GM12878 (cell line): ENCODE data around the gene SLC25A45. TPM values are rescaled to one million over a fixed set of nuclear protein-coding genes. Genes with fewer than 3 reads are reported as not detected.

Experiments
- BACH1 ChIP-seq: fragments of 450-650 bp; IDR thresholded peaks from 2 replicates; pipeline ENCODE4 v1.6.1; 2017; ENCODE audit warnings: mild to moderate bottlenecking, borderline replicate concordance
- CREB1 ChIP-seq: IDR thresholded peaks from 2 replicates; pipeline ENCODE4 v1.6.1; 2012; ENCODE audit warnings: low read depth, mild to moderate bottlenecking, inconsistent platforms
- CTCF ChIP-seq, 3 experiments: IDR thresholded peaks in 2 of 3; conservative IDR thresholded peaks in 1 of 3; 2 replicates each; pipeline ENCODE4 v1.5.1; 2011; ENCODE audit warnings: low read depth in 3 of 3, low read length in 3 of 3, mild to moderate bottlenecking in 3 of 3, control low read depth in 2 of 3, moderate library complexity in 2 of 3, inconsistent platforms in 1 of 3, mixed read lengths in 1 of 3; ENCODE audit not compliant: control insufficient read depth in 2 of 3, insufficient read depth in 1 of 3; ENCODE audit errors: extremely low read depth in 1 of 3
- EGR1 ChIP-seq, 2 experiments: IDR thresholded peaks; 1 replicate in 1 of 2; 2 replicates in 1 of 2; pipeline ENCODE4 v1.6.1; 2011 to 2012; ENCODE audit warnings: low read depth in 2 of 2, low read length in 2 of 2, borderline replicate concordance in 1 of 2, mild to moderate bottlenecking in 1 of 2, moderate library complexity in 1 of 2
- ETV6 ChIP-seq, 2 experiments: fragments of 450-650 bp in 1 of 2; IDR thresholded peaks in 1 of 2; conservative IDR thresholded peaks in 1 of 2; 2 replicates each; pipeline ENCODE4 v1.6.1; 2014; ENCODE audit warnings: antibody characterized with exemption in 1 of 2, borderline replicate concordance in 1 of 2, low read depth in 1 of 2, mild to moderate bottlenecking in 1 of 2, moderate library complexity in 1 of 2
- MTA3 ChIP-seq: IDR thresholded peaks from 2 replicates; pipeline ENCODE4 v1.6.1; 2012; ENCODE audit warnings: low read length, inconsistent platforms, borderline replicate concordance
- NBN ChIP-seq: fragments of 450-650 bp; IDR thresholded peaks from 2 replicates; pipeline ENCODE4 v1.6.1; 2016
- PBX3 ChIP-seq: IDR thresholded peaks from 2 replicates; pipeline ENCODE4 v1.6.1; 2011; ENCODE audit warnings: mild to moderate bottlenecking, low read depth, low read length, moderate library complexity; ENCODE audit not compliant: insufficient replicate concordance
- POLR2A ChIP-seq: IDR thresholded peaks from 2 replicates; pipeline ENCODE4 v1.6.1; 2011; ENCODE audit warnings: low read depth, mild to moderate bottlenecking, low read length
- RBBP5 ChIP-seq: fragments of 200-600 bp; sonication (generic); conservative IDR thresholded peaks from 2 replicates; pipeline ENCODE4 v1.6.1; 2016
- SIX5 ChIP-seq: IDR thresholded peaks from 2 replicates; pipeline ENCODE4 v1.6.1; 2011; ENCODE audit warnings: mild to moderate bottlenecking, low read depth, low read length, moderate library complexity; ENCODE audit not compliant: severe bottlenecking
- SP1 ChIP-seq: IDR thresholded peaks from one replicate; pipeline ENCODE4 v1.6.1; 2011; ENCODE audit warnings: low read depth, low read length
- SUPT20H ChIP-seq: IDR thresholded peaks from 2 replicates; pipeline ENCODE4 v1.6.1; 2011; ENCODE audit warnings: low read depth, mild to moderate bottlenecking, low read length, moderate library complexity, borderline replicate concordance; ENCODE audit not compliant: control insufficient read depth
- TCF3 ChIP-seq: IDR thresholded peaks from 2 replicates; pipeline ENCODE4 v1.6.1; 2012; ENCODE audit warnings: low read depth, mild to moderate bottlenecking, low read length, borderline replicate concordance; ENCODE audit not compliant: insufficient read depth
- USF1 ChIP-seq: IDR thresholded peaks from 2 replicates; pipeline ENCODE4 v1.6.1; 2011; ENCODE audit warnings: borderline replicate concordance, low read depth, mild to moderate bottlenecking, moderate library complexity, mixed read lengths, low read length; ENCODE audit not compliant: insufficient read depth; ENCODE audit errors: extremely low read length
- YBX1 ChIP-seq: fragments of 450-650 bp; IDR thresholded peaks from 2 replicates; pipeline ENCODE4 v1.6.1; 2016; ENCODE audit warnings: antibody characterized with exemption
- YY1 ChIP-seq: IDR thresholded peaks from 2 replicates; pipeline ENCODE4 v1.6.1; 2011; ENCODE audit warnings: low read depth, mild to moderate bottlenecking, low read length
- ZNF622 ChIP-seq: fragments of 450-650 bp; IDR thresholded peaks from 2 replicates; pipeline ENCODE4 v1.6.1; 2017; ENCODE audit warnings: mild to moderate bottlenecking, inconsistent platforms
- polyA plus RNA-seq, 11 experiments: library from polyadenylated mRNA; depleted of rRNA in 4 of 11; unstranded in 6 of 11; stranded (reverse) in 5 of 11; fragments of >200 nt; fragmentation: Nextera tagmentation in 4 of 11; fragmentation: Illumina TruSeq in 1 of 11; extraction: Ambion mirVana in 4 of 11; extraction: Trizol in 1 of 11; gene quantifications; 1 replicate in 1 of 11; 2 replicates in 10 of 11; pipeline versions ENCODE4 v1.2.1 to v1.2.3, GENCODE V29; 2011 to 2016; ENCODE audit warnings: inconsistent platforms in 2 of 11, missing spikeins in 2 of 11, low read depth in 1 of 11
- total RNA-seq, 4 experiments: library from RNA; depleted of rRNA in 3 of 4; stranded (reverse); fragments of >200 nt in 3 of 4; fragmentation: Illumina TruSeq in 1 of 4; extraction: Trizol in 1 of 4; gene quantifications; 2 replicates each; pipeline versions ENCODE4 v1.2.1 to v1.2.3, GENCODE V29; 2013 to 2021
- TF ChIP-seq, protein P1 (sequence below): fragments of 450-650 bp; IDR thresholded peaks from 2 replicates; pipeline ENCODE4 v1.6.1; 2016; ENCODE audit warnings: mild to moderate bottlenecking
- TF ChIP-seq, protein P2 (sequence below): fragments of 150-350 bp; IDR thresholded peaks from 2 replicates; pipeline ENCODE4 v1.6.1; 2016; ENCODE audit warnings: low read depth, low read length

Gene SLC25A45
- total and polyA plus RNA-seq, 10 of the 15 experiments (the other 5 are each of a cell fraction or from before 2014, with no cell fraction given): 4.1 to 35.2 (median 20.3) TPM

DNA sequence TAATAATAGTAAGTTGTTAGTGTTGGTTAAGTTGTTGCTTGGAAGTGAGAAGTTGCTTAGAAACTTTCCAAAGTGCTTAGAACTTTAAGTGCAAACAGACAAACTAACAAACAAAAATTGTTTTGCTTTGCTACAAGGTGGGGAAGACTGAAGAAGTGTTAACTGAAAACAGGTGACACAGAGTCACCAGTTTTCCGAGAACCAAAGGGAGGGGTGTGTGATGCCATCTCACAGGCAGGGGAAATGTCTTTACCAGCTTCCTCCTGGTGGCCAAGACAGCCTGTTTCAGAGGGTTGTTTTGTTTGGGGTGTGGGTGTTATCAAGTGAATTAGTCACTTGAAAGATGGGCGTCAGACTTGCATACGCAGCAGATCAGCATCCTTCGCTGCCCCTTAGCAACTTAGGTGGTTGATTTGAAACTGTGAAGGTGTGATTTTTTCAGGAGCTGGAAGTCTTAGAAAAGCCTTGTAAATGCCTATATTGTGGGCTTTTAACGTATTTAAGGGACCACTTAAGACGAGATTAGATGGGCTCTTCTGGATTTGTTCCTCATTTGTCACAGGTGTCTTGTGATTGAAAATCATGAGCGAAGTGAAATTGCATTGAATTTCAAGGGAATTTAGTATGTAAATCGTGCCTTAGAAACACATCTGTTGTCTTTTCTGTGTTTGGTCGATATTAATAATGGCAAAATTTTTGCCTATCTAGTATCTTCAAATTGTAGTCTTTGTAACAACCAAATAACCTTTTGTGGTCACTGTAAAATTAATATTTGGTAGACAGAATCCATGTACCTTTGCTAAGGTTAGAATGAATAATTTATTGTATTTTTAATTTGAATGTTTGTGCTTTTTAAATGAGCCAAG lies 42.9 kb upstream of the SLC25A45 start (continued):
- TF ChIP-seq, protein P1, sequence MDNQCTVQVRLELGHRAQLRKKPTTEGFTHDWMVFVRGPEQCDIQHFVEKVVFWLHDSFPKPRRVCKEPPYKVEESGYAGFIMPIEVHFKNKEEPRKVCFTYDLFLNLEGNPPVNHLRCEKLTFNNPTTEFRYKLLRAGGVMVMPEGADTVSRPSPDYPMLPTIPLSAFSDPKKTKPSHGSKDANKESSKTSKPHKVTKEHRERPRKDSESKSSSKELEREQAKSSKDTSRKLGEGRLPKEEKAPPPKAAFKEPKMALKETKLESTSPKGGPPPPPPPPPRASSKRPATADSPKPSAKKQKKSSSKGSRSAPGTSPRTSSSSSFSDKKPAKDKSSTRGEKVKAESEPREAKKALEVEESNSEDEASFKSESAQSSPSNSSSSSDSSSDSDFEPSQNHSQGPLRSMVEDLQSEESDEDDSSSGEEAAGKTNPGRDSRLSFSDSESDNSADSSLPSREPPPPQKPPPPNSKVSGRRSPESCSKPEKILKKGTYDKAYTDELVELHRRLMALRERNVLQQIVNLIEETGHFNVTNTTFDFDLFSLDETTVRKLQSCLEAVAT: peak; percentile 77
- TF ChIP-seq PBX3 (peak; percentile 51), NBN (no peak), CTCF (IDR thresholded peaks at IDR 0.05 in 2 of 3, conservative IDR thresholded peaks at IDR 0.05 in 1 of 3; ENCODE audit: control insufficient read depth in 2 of 3, extremely low read depth in 1 of 3, insufficient read depth in 1 of 3, low read depth in 3 of 3, low read length in 3 of 3) (peak in 1 of 3 experiments; percentile 10; a peak in 1 of 6 replicates), EGR1 (IDR thresholded peaks at IDR 0.05; ENCODE audit: borderline replicate concordance in 1 of 2, low read depth in 2 of 2, low read length in 2 of 2) (no peak), POLR2A (peak; percentile 83), USF1 (no peak), RBBP5 (no peak), CREB1 (no peak), YY1 (no peak; the same call in 1 of the 2 replicates), BACH1 (peak; percentile 16), ETV6 (conservative IDR thresholded peaks at IDR 0.05 in 1 of 2, IDR thresholded peaks at IDR 0.05 in 1 of 2; ENCODE audit: borderline replicate concordance in 1 of 2, low read depth in 1 of 2) (no peak), SUPT20H (no peak), SP1 (no peak), TCF3 (no peak), ZNF622 (no peak), MTA3 (no peak), YBX1 (no peak), SIX5 (no peak)
- TF ChIP-seq, protein P2, sequence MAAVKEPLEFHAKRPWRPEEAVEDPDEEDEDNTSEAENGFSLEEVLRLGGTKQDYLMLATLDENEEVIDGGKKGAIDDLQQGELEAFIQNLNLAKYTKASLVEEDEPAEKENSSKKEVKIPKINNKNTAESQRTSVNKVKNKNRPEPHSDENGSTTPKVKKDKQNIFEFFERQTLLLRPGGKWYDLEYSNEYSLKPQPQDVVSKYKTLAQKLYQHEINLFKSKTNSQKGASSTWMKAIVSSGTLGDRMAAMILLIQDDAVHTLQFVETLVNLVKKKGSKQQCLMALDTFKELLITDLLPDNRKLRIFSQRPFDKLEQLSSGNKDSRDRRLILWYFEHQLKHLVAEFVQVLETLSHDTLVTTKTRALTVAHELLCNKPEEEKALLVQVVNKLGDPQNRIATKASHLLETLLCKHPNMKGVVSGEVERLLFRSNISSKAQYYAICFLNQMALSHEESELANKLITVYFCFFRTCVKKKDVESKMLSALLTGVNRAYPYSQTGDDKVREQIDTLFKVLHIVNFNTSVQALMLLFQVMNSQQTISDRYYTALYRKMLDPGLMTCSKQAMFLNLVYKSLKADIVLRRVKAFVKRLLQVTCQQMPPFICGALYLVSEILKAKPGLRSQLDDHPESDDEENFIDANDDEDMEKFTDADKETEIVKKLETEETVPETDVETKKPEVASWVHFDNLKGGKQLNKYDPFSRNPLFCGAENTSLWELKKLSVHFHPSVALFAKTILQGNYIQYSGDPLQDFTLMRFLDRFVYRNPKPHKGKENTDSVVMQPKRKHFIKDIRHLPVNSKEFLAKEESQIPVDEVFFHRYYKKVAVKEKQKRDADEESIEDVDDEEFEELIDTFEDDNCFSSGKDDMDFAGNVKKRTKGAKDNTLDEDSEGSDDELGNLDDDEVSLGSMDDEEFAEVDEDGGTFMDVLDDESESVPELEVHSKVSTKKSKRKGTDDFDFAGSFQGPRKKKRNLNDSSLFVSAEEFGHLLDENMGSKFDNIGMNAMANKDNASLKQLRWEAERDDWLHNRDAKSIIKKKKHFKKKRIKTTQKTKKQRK: no peak
